AG08396 (cell line): ENCODE data around the gene LRMDA.

Source experiments
- DNase-seq: peaks from one replicate; pipeline ENCODE4 v3.0.0; 2012; ENCODE audit warnings: low spot score, mixed read lengths

Gene LRMDA

GRCh38 chr10:75716506-75716905 is 285.1 kb downstream of the LRMDA start:
- DNase-seq, result no peak

DNA sequence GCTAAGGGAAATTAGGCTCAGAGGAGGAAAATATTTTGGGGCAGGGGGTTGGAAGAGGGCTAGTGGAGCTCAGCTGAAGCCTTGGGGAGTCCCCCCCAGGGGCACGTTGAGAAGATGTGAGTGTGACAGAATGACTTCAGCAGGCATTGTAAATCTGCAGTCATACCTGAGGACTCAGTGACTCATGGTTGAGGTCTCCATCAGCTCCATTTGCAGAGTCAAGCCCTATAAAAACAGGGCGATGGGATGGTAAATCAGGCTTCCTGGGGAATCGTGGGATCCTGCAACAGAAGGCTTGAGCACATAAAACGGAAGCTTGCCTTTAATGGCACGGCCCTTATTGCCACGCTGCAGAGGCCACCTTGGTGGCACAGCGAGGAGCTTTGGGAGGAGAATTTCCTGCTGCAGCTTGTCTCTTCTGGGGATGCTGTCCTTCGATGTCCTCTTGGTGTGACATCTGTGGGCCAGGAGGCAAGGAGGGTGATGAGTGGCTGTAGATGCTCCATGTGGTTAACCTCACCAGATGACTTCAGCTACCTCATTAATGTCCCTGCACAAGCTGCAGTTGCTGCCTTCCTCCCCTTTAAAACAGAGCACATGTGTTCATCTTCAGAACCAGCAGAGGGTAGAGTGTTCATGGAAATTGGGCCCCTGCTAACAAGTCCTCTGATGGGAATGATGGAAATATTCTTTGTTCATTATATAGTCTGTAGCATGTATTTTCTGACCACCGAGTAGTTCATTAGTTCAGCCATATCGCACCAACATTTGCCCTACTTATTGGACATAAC is 285.9 kb downstream of the LRMDA start:
- DNase-seq, result no peak

- no peak for DNase-seq
Measured at GRCh38 chr10:75718991-75719390, 287.6 kb downstream of the LRMDA start.

DNA sequence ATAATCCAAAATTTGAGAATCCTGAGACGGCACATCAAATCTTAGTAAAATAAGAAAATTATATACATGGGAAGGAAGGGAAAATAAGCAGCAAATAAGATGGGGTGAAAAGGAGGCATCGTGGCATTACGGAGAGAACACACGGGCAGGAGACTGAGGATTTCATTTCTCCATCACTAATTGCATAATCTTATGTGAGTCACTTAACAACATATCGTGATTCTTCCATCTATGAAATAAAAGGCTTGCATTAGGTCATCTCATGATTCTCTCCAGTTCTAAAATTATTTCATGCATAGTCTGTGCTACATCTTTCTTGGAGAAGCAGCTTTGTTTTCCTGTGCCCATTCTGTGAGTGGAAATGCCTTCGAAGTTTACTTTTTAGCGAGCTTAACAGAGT is 288.7 kb downstream of the LRMDA start:
- no peak for DNase-seq

- DNase-seq, result no peak
Measured at GRCh38 chr10:75722020-75722419, 290.6 kb downstream of the LRMDA start.

DNA sequence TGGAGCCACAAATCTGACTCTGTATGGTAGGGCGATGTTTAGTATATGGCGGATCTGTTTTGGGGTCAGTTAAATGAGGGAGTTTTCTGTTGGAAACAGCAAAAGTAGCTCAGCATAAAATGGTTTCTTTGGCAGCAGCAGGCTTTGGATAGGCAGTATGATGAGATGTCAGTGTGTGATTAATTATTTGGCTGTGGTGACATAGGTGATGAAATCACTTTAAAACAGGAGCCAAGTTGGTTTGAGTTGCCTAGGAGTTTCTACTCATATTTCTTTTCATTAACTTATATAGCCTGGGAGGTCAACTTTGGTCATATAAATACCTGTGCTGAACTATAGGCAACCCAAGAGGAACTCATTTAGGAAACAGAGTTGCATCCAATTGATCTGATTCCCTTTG is 291.2 kb downstream of the LRMDA start:
- DNase-seq, result no peak

DNA sequence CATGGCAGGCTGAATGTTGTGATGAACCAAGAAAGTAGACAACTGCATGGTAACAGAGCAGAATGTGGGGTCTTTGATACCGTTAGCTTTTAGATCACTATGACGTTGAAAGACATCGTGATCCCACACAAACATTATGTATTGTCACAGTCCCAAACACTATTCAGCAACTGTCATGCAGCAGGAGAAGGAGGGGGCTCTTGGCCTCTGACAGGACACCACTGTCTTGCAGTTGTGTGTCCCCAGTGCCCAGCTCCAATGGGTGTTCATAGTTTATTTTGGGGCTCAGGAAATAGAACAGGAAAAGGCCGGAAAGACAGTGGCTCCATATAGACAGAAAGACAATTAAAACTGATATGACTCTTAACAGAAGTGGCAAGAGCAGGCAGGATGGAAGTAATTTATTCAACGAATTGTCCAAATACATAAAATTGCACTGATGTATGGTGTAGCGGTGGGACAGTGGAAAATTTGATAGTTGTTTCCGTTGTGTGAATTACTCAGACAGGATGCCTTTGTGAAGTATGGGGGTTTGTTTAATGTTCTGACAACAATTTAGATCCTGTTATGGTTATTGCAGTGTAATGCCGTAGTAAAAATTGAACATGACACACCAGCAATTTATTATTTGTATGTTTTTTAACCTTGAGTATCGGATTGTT is 292.0 kb downstream of the LRMDA start:
- no peak for DNase-seq

DNA sequence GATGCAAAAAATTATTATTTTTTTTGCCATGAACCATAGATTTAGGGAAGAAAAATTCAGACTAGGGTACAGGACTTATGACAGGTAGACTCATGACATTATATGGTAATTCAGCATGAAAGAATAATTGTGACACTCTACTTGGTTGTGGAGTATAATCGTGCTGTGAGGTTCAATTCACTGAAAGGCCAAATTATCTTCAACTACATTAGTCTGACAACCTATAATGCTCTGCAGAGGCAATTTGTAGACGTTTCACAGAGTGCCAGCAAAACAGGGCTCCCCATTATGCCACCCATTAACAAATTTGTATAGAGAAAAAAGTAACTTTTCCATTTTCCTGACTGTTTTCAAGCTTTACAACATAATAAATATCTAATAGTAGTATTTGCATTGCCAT is 292.6 kb downstream of the LRMDA start:
- DNase-seq, result no peak

- no peak for DNase-seq
Measured at GRCh38 chr10:75726522-75727483, 295.4 kb downstream of the LRMDA start.

GRCh38 chr10:75730847-75731246 is 299.4 kb downstream of the LRMDA start:
- DNase-seq, result no peak

GRCh38 chr10:75733135-75733890 is 301.9 kb downstream of the LRMDA start:
- DNase-seq, result no peak

- no peak for DNase-seq
Measured at GRCh38 chr10:75736151-75736640, 304.8 kb downstream of the LRMDA start.

- DNase-seq, result no peak
Measured at GRCh38 chr10:75736889-75737579, 305.6 kb downstream of the LRMDA start.

GRCh38 chr10:75737580-75737949 is 306.1 kb downstream of the LRMDA start:
- DNase-seq, result no peak

DNA sequence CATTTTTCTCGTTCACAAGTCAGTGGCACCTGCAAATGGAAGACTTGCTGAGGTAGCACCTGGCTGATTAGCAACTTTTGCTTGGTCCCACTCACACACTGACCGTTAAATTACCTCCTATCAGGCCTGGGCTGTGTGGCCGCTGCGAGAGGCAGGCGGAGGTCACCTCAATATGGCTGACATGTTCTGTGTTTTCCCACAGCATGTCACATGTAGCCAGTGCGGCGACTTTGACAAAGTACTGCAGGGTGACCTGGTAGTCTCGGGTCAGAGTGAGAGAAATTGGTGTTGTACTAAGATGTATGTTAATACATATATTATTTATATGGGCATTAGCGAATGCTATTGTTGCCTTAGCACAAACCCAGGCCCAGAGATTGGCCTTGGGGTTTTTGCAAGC is 307.5 kb downstream of the LRMDA start:
- no peak for DNase-seq

GRCh38 chr10:75739414-75740143 is 308.2 kb downstream of the LRMDA start:
- no peak for DNase-seq

GRCh38 chr10:75740541-75740940 is 309.1 kb downstream of the LRMDA start:
- DNase-seq, result no peak

DNA sequence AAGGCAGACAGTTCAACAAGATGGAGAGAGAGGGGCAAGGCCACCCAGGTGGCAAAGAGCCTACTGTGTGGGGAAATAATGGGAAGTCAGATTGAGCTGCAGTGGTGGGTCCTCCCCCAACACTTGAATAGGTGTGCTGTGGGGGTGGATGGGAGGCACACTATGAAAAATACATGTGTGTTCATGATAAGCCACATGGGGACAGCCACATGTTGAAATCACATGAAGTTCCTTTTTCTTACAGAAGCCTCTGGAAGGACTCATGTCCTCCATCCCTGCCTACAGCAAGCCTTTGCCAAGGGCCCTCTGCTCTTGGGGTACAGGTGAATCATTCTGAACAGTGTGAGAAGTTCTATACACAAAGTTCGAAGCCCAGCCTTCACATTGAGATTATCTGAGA is 310.9 kb downstream of the LRMDA start:
- no peak for DNase-seq

GRCh38 chr10:75743291-75743778 is 311.9 kb downstream of the LRMDA start:
- peak; percentile 21 for DNase-seq

DNA sequence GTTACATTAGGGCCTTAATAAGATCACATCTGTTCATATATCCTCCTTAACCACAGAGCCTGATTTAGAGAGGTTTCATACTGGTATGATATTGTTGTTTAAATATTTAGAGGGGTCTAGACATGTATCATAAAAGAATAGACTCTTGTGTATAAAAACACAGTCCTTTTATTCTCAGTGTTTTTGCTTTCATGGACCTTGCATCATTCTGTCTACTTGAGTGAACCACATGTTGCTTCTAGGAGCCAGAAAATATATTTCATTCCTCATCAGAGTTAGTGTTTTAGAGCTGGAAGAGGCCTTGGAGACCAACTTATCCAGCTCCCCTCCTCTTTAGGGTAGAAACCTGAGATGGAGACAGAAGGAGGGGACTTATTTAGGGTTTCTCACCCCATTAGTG is 312.8 kb downstream of the LRMDA start:
- DNase-seq, result no peak
